H1 (cell line): Measurements from ENCODE around the gene SLC37A2. TPM values are rescaled to one million over a fixed set of nuclear protein-coding genes. Genes with fewer than 3 reads are reported as not detected.

Source experiments
- NRF1 ChIP-seq: IDR thresholded peaks from 2 replicates; pipeline ENCODE4 v1.6.1; 2011; ENCODE audit warnings: mild to moderate bottlenecking, low read depth, low read length, improper control_type of control experiment
- PHF8 ChIP-seq: fragments of 200-600 bp; sonication (generic); conservative IDR thresholded peaks from 2 replicates; pipeline ENCODE4 v1.7.1; 2012; ENCODE audit warnings: low read depth, mild to moderate bottlenecking, inconsistent platforms, low read length, moderate library complexity
- POLR2AphosphoS5 ChIP-seq: IDR thresholded peaks from 2 replicates; pipeline ENCODE4 v1.6.1; 2011; ENCODE audit warnings: low read depth, low read length
- SUZ12 ChIP-seq: fragments of 200-600 bp; sonication (generic); IDR thresholded peaks from 2 replicates; pipeline ENCODE4 v1.6.1; 2012; ENCODE audit warnings: mild to moderate bottlenecking, inconsistent platforms, low read length, moderate library complexity, mixed read lengths
- TEAD4 ChIP-seq: IDR thresholded peaks from 2 replicates; pipeline ENCODE4 v1.6.1; 2012; ENCODE audit warnings: low read depth, low read length, inconsistent platforms, mixed read lengths
- USF2 ChIP-seq: IDR thresholded peaks from 2 replicates; pipeline ENCODE4 v1.6.1; 2011; ENCODE audit warnings: low read length, improper control_type of control experiment
- polyA plus RNA-seq, 7 experiments: library from polyadenylated mRNA; depleted of rRNA in 3 of 7; stranded (reverse) in 5 of 7; unstranded in 2 of 7; fragments of >200 nt in 5 of 7; fragments of 200-250 nt in 2 of 7; gene quantifications; 1 replicate in 5 of 7; 2 replicates in 1 of 7; 4 replicates in 1 of 7; pipeline versions ENCODE4 v1.2.1 to v1.2.3, GENCODE V29; 2011 to 2013; ENCODE audit warnings: missing spikeins in 2 of 7, mixed read lengths in 2 of 7
- total RNA-seq: library from RNA; stranded (reverse); fragmentation: NEBNext Ultra II Directional; extraction: Animal tissue kit (Norgen Biotek cat#: 25700); gene quantifications from 2 replicates; pipeline ENCODE4 v1.2.1, GENCODE V29; 2021
- TF ChIP-seq, protein P1 (sequence below), 3 experiments: IDR thresholded peaks; 1 replicate in 2 of 3; 2 replicates in 1 of 3; pipeline versions ENCODE4 v1.5.1 to v1.6.1; 2011; ENCODE audit warnings: low read length in 3 of 3, mild to moderate bottlenecking in 3 of 3, inconsistent platforms in 2 of 3, low read depth in 1 of 3, moderate library complexity in 1 of 3; ENCODE audit not compliant: insufficient read depth in 1 of 3; ENCODE audit errors: control extremely low read depth in 1 of 3

Gene SLC37A2
- total and polyA plus RNA-seq, 2 of the 8 experiments (the other 6 are each of a cell fraction or from before 2014, with no cell fraction given) = 1.3 to 1.9 TPM

GRCh38 chr11:125062931-125063428 lies at the start of gene SLC37A2 (continued):
- TF ChIP-seq, protein P1, sequence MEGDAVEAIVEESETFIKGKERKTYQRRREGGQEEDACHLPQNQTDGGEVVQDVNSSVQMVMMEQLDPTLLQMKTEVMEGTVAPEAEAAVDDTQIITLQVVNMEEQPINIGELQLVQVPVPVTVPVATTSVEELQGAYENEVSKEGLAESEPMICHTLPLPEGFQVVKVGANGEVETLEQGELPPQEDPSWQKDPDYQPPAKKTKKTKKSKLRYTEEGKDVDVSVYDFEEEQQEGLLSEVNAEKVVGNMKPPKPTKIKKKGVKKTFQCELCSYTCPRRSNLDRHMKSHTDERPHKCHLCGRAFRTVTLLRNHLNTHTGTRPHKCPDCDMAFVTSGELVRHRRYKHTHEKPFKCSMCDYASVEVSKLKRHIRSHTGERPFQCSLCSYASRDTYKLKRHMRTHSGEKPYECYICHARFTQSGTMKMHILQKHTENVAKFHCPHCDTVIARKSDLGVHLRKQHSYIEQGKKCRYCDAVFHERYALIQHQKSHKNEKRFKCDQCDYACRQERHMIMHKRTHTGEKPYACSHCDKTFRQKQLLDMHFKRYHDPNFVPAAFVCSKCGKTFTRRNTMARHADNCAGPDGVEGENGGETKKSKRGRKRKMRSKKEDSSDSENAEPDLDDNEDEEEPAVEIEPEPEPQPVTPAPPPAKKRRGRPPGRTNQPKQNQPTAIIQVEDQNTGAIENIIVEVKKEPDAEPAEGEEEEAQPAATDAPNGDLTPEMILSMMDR (IDR thresholded peaks at IDR 0.05; ENCODE audit: control extremely low read depth in 1 of 3, insufficient read depth in 1 of 3, low read depth in 1 of 3, low read length in 3 of 3) = peak in 2 of 3 experiments; percentile 19 to 22; a peak in 2 of 4 replicates
- TF ChIP-seq TEAD4 = no peak
- no peak for TF ChIP-seq NRF1
- 0 out of 2 replicates have a peak, but pooled peaks have one; percentile 39 for TF ChIP-seq POLR2AphosphoS5
- peak; percentile 67; the same call in 1 of the 2 replicates for TF ChIP-seq SUZ12
- peak; percentile 42; the same call in 1 of the 2 replicates for TF ChIP-seq USF2
- TF ChIP-seq PHF8 = no peak
- TF ChIP-seq, all 59 proteins: peak for 9
